OCI-LY3 (cell line): Measurements from ENCODE around the gene CNTNAP2.

Experiments used
- H2AFZ ChIP-seq: fragments of 200-600, 300-600 bp; shearing (Covaris generic); 2 replicates; pipeline ENCODE4 v1.6.0; 2014; ENCODE audit warnings: antibody characterized with exemption, low read depth, low read length
- H3K27ac ChIP-seq: fragments of 200-600, 300-600 bp; sonication (generic); 2 replicates; pipeline ENCODE4 v1.5.1; 2014; ENCODE audit warnings: mild to moderate bottlenecking, low read length, moderate library complexity, mixed read lengths
- H3K27me3 ChIP-seq: fragments of 200-600, 300-600 bp; sonication (generic); 2 replicates; pipeline ENCODE4 v1.6.1; 2014; ENCODE audit warnings: low read depth, low read length, mixed read lengths
- H3K36me3 ChIP-seq: fragments of 200-600, 300-600 bp; sonication (generic); replicated peaks from 2 replicates; pipeline ENCODE3; 2014; ENCODE audit warnings: low read depth, low read length, mixed read lengths
- H3K4me1 ChIP-seq: fragments of 300-600, 200-600 bp; sonication (generic); 2 replicates; pipeline ENCODE4 v1.6.1; 2014; ENCODE audit warnings: low read length, mixed read lengths
- H3K4me2 ChIP-seq: fragments of 200-600, 300-600 bp; sonication (generic); 2 replicates; pipeline ENCODE4 v1.6.1; 2014; ENCODE audit warnings: low read length, mixed read lengths
- H3K4me3 ChIP-seq: fragments of 300-600, 200-600 bp; sonication (generic); 2 replicates; pipeline ENCODE4 v1.5.1; 2014; ENCODE audit warnings: antibody characterized with exemption, mild to moderate bottlenecking, low read length, moderate library complexity
- H3K79me2 ChIP-seq: fragments of 300-600, 200-600 bp; shearing (Covaris generic); 2 replicates; pipeline ENCODE4 v1.6.1; 2014; ENCODE audit warnings: mild to moderate bottlenecking, low read length, mixed read lengths
- H3K9ac ChIP-seq: fragments of 300-600, 200-600 bp; shearing (Covaris generic); 2 replicates; pipeline ENCODE4 v1.6.0; 2014; ENCODE audit warnings: mild to moderate bottlenecking, low read length, moderate library complexity
- H3K9me3 ChIP-seq: fragments of 200-600, 300-600 bp; shearing (Covaris generic); 2 replicates; pipeline ENCODE4 v1.6.1; 2014; ENCODE audit warnings: low read length, mixed read lengths; ENCODE audit not compliant: insufficient read depth
- H4K20me1 ChIP-seq: fragments of 200-600, 300-600 bp; sonication (generic); 2 replicates; pipeline ENCODE4 v1.6.1; 2016; ENCODE audit warnings: low read length, mixed read lengths; ENCODE audit not compliant: insufficient read depth
- CTCF ChIP-seq: fragments of 200-600, 300-600 bp; sonication (generic); IDR thresholded peaks from 2 replicates; pipeline ENCODE4 v1.5.1; 2014; ENCODE audit warnings: antibody characterized with exemption, low read length, low read depth
- EZH2phosphoT487 ChIP-seq: fragments of 200-600 bp; shearing (Covaris generic); IDR thresholded peaks from 2 replicates; pipeline ENCODE4 v1.6.1; 2018; ENCODE audit warnings: antibody characterized with exemption, mixed run types, low read depth

CNTNAP2 gene

GRCh38 chr7:148394582-148394981 is 2278.0 kb downstream of the CNTNAP2 start:
- Histone ChIP-seq H3K9me3 (no peaks in the 10 kb centered on the region), H4K20me1 (no peaks in the 10 kb centered on the region), H3K36me3 (no peaks in the 10 kb centered on the region), H3K9ac (no peak overlapping the region), H3K27ac (no peak overlapping the region), H2AFZ (no peak overlapping the region), H3K4me3 (no peak overlapping the region), H3K4me1 (peaks cover 9% of the 10 kb centered on the region), H3K79me2 (no peaks in the 10 kb centered on the region), H3K4me2 (no peak overlapping the region), H3K27me3 (peaks cover 39% of the 10 kb centered on the region)
- TF ChIP-seq CTCF, result no peak
- TF ChIP-seq EZH2phosphoT487, result no peak

- H3K27ac ChIP-seq, result no peak overlapping the region
- H3K4me3 ChIP-seq, result no peak overlapping the region
- no peak overlapping the region for H3K9ac ChIP-seq
These were observed 2278.8 kb downstream of the CNTNAP2 start for GRCh38 chr7:148395352-148395811.

GRCh38 chr7:148395990-148396716 is 2279.6 kb downstream of the CNTNAP2 start:
- Histone ChIP-seq H2AFZ (no peak overlapping the region), H3K79me2 (no peaks in the 10 kb centered on the region), H3K27ac (no peak overlapping the region), H4K20me1 (no peaks in the 10 kb centered on the region), H3K36me3 (no peaks in the 10 kb centered on the region), H3K4me2 (no peak overlapping the region), H3K27me3 (peaks cover 39% of the 10 kb centered on the region), H3K4me1 (peaks cover 9% of the 10 kb centered on the region), H3K4me3 (no peak overlapping the region), H3K9me3 (no peaks in the 10 kb centered on the region), H3K9ac (no peak overlapping the region)
- no peak for TF ChIP-seq EZH2phosphoT487
- TF ChIP-seq CTCF, result no peak

More at GRCh38 chr7:148395352-148395811, 2278.8 kb downstream of the CNTNAP2 start:
- no peak overlapping the region for H3K4me2 ChIP-seq
- no peaks in the 10 kb centered on the region for H3K79me2 ChIP-seq
- peaks cover 9% of the 10 kb centered on the region for H3K4me1 ChIP-seq
- no peaks in the 10 kb centered on the region for H4K20me1 ChIP-seq
- H3K36me3 ChIP-seq, result no peaks in the 10 kb centered on the region
- H2AFZ ChIP-seq, result no peak overlapping the region
- TF ChIP-seq EZH2phosphoT487 (no peak), CTCF (no peak)
- peaks cover 39% of the 10 kb centered on the region for H3K27me3 ChIP-seq
- no peaks in the 10 kb centered on the region for H3K9me3 ChIP-seq

- no peak overlapping the region for H3K27ac ChIP-seq
- H3K4me1 ChIP-seq, result peaks cover 9% of the 10 kb centered on the region
These were observed 2280.5 kb downstream of the CNTNAP2 start for GRCh38 chr7:148397056-148397455.

More at GRCh38 chr7:148397056-148397455, 2280.5 kb downstream of the CNTNAP2 start:
- no peaks in the 10 kb centered on the region for H3K36me3 ChIP-seq
- H4K20me1 ChIP-seq, result no peaks in the 10 kb centered on the region
- H3K4me3 ChIP-seq, result no peak overlapping the region
- H3K4me2 ChIP-seq, result no peak overlapping the region
- no peak overlapping the region for H2AFZ ChIP-seq
- H3K79me2 ChIP-seq, result no peaks in the 10 kb centered on the region
- no peak overlapping the region for H3K9ac ChIP-seq
- H3K9me3 ChIP-seq, result no peaks in the 10 kb centered on the region
- TF ChIP-seq CTCF (no peak), EZH2phosphoT487 (no peak)
- H3K27me3 ChIP-seq, result peaks cover 41% of the 10 kb centered on the region
